D721Med (cell line): Measurements from ENCODE around the gene UNC5C.

Experiments
- DNase-seq: peaks from one replicate; pipeline ENCODE4 v3.0.0; 2011; ENCODE audit warnings: low spot score; ENCODE audit not compliant: insufficient read length
- FAIRE-seq: peaks from 2 replicates; lab custom pipeline; 2011; peaks lifted over from hg19 to GRCh38; lab: Jason Lieb, UNC
- CTCF ChIP-seq: IDR thresholded peaks from 2 replicates; pipeline ENCODE4 v1.5.1; 2012; ENCODE audit warnings: mild to moderate bottlenecking, control low read depth; ENCODE audit not compliant: insufficient read depth; ENCODE audit errors: missing control alignments

Gene UNC5C

GRCh38 chr4:95288552-95288951, 260.2 kb downstream of the UNC5C start:
- no peak for FAIRE-seq
- no peak for TF ChIP-seq CTCF
- DNase-seq, result no peak

GRCh38 chr4:95285797-95286196, 263.0 kb downstream of the UNC5C start:
- DNase-seq (no peak), FAIRE-seq (no peak)
- TF ChIP-seq CTCF, result no peak

GRCh38 chr4:95284655-95285054, 264.1 kb downstream of the UNC5C start:
- FAIRE-seq (no peak), DNase-seq (no peak)
- no peak for TF ChIP-seq CTCF

- no peak for FAIRE-seq
These were observed 265.5 kb downstream of the UNC5C start for GRCh38 chr4:95283320-95283719.

GRCh38 chr4:95272797-95273196, 276.0 kb downstream of the UNC5C start:
- DNase-seq (no peak), FAIRE-seq (no peak)
- TF ChIP-seq CTCF, result no peak

More at GRCh38 chr4:95283320-95283719, 265.5 kb downstream of the UNC5C start:
- no peak for TF ChIP-seq CTCF
- DNase-seq, result no peak

- DNase-seq, result no peak
- TF ChIP-seq CTCF, result no peak
- no peak for FAIRE-seq
These were observed 276.7 kb downstream of the UNC5C start for GRCh38 chr4:95272036-95272435.

- DNase-seq, result no peak
- no peak for TF ChIP-seq CTCF
- peak; percentile 60 for FAIRE-seq
These were observed 279.8 kb downstream of the UNC5C start for GRCh38 chr4:95268819-95269565.
